Measurements from ENCODE around the gene BTBD19.
"Not testable (repeated sequence)": the region's sequence is repeated elsewhere in the genome, so short reads cannot be mapped to it uniquely, and the experiment has no call there.

BTBD19 gene

DNA sequence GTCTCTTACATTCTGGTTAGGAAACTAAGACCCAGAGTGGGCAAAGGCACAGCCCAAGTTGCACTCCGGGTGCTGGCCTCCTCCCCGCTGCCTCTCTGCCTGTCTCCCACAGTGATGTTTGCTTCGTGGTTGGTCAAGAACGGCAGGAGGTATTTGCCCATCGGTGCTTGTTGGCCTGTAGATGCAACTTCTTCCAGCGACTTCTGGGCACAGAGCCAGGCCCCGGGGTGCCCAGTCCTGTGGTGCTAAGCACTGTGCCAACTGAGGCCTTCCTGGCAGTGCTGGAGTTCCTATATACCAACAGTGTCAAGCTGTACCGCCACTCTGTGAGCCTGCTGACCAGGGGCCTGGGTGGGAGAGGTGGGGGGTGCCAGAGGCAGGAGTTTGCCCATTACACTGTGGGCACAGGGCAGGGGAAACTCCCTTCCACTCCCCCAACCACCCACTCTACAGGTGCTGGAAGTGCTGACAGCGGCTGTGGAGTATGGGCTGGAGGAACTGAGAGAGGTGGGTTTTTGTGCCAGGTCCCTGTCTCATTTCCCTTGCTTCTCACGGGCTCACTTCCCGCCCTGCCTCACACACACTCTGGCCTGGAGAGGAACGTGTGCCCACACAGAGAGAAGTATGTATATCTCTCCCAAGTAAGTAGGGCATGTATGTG is 1.9 kb downstream of the BTBD19 start:
- no peak for FAIRE-seq

DNA sequence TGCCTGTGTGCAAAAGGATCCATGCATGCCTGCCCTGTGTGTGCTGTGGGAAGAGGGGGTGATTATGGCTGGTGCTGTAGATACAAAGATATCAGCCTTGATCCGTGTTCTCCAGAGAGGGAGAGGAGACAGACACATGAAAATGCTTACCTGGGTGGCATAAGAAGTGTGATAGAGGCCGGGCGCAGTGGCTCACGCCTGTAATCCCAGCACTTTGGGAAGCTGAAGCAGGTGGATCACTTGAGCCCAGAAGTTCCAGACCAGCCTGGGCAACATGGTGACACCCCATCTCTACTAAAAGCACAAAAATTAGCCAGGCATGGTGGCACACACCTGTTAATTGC is 2.4 kb downstream of the BTBD19 start:
- FAIRE-seq: not testable (repeated sequence)

DNA sequence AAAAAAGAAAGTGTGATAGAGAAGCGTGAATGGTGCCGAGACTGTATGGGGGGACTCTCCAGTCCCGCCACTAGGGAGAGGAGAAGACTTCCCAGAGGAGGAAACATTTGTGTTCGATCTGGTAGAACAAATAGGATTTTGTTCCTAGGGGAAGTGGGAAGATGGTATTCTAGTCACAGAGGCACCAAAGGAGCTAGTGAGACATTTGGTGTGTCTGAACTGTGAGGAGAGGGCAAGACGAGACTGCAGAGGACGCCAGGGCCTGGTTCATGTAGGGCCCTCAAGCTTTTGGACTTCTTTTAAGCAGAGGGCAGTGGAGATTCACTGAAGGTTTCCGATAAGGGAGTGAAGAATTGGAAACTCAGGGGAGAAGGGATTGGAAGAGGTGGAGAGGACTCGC is 2.9 kb downstream of the BTBD19 start:
- FAIRE-seq: no peak

DNA sequence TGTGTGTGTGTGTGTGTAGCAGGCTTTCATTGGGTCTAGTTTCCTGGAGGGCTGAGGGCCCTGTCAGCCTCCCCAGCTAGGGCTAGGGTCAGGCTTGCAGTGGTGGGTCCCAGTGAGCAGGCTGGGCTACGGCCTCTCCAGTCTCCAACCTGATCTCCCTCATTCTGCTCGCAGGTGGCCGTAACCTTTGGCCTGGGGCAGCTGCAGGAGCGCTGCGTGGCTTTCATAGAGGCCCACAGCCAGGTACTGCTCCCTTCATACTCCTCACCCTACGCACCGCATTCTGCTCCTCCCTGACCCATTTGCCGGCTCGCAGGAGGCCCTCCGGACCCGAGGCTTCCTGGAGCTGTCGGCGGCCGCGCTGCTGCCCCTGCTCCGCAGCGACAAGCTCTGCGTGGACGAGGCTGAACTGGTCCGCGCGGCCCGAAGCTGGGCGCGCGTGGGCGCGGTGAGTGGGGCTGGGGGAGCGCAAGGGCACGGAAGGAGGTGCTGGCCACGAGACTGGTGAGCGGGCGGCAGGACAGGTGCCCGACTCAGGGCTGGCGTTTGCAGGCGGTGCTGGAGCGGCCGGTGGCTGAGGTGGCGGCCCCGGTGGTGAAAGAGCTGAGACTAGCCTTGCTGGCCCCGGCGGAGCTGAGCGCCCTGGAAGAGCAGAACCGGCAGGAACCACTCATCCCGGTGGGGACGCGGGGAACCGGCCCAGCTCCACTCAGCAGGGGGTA is 4.7 kb downstream of the BTBD19 start:
- FAIRE-seq: no peak

DNA sequence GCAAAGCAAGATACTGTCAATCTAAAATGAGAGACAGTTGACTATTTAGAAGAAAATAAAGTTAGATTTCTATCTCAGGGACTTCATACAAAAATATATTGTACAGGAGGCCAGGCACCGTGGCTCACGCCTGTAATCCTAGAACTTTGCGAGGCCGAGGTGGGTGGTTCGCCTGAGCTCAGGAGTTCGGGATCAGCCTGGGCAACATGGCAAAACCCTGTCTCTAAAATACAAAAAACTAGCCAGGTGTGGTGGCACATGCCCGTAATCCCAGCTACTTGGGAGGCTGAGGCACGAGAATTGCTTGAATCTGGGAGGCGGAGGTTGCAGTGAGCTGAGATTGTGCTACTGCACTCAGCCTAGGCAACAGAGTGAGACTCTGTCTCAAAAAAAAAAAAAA is 7.6 kb downstream of the BTBD19 start:
- not testable (repeated sequence) for FAIRE-seq

DNA sequence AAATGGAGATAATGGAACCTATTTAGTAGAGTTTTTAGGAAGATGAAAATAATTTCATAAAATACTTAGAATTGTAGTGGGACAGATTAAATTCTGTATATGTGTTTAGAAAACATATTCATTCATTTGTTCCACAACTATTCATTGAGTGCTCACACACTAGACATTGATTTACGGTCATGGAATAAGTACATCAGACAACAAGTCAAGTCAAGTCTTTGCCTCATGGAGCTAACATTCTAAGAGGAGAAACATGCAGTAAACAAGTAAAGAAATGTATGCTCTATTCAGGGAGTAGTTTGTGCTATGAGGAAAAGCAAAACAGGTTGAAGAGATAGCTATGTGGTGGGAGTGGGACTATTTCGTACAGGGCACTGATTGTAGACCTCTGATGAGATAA is 9.0 kb downstream of the BTBD19 start:
- FAIRE-seq: no peak

DNA sequence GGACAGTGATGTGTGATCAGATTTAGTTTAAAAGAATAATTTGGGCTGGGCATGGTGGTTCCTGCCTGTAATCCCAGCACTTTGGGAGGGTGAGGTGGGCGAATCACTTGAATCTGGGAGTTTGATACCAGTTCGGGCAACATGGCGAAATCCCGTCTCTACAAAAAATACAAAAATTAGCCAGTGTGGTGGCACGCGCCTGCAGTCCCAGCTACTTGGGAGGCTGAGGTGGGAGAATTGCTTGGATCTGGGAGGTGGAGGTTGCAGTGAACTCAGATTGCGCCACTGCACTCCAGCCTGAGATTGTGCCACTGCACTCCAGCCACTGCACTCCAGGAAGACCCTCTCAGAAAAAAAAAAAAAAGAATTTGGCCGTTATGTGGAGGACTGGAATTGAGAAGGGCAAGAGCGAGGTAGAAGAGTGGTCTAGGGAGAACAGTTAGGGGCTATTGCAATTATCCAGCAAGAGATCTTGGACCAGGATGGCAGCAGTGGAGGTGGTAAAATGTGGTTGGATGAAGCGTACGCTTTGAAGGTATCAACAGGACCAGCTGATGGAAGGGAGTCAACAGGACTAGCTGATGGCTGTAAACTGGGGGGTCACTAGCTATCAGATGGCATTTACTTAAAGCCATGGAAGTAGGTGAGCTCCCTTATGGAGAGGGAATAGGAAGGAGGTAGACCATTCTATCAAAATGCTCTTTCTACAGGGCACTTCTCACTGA is 9.6 kb downstream of the BTBD19 start:
- no peak for FAIRE-seq

DNA sequence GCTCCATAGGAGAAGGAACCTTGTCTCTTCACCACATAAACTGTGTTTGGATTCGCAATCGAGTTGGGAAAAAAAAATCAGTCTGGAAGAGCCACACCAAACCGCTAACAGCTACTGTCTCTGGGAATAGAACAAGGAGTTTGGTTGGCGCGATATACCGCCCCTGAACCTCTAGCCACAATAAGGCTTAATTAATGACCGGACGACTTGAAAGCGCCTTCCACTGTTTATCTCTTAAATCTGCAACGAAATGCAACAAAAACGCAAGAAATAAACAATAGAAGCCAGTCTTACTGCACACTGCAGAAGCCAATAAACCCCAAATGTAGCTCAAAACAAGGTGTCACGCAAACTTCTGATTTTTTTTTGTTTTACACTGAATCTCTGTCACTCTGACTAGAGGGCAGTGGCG is 10.9 kb downstream of the BTBD19 start:
- no peak for FAIRE-seq

DNA sequence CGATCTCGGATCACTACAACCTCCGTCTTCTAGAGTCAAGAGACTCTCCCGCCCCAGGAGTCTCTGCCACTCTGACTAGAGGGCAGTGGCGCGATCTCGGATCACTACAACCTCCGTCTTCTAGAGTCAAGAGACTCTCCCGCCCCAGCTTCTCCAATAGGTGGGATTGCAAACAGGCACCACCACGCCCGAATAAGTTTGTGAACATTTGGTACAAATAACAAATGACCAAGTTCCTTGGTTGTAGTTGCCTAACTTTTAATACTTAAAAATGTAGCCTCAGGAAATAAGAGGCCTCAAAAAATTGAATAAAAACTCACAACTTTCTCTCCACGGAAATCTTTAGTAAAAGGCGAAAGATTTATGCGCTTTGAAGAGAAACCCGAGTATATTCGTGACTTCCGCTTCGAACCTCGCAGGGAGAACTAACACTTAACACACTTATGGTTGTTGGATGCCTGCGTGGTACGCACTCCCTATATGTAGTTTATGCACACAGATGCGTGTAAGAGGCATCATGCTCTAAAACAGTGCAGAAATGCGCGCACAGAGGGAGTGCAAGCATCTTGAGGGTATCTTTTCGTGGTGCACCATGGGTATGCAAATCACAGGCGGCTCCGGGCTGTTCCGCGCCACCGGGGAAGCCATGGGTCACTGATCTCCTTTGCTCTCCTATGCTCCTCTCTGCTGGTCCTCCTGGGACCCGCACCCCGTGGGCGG is 11.4 kb downstream of the BTBD19 start:
- FAIRE-seq: peak; percentile 96

DNA sequence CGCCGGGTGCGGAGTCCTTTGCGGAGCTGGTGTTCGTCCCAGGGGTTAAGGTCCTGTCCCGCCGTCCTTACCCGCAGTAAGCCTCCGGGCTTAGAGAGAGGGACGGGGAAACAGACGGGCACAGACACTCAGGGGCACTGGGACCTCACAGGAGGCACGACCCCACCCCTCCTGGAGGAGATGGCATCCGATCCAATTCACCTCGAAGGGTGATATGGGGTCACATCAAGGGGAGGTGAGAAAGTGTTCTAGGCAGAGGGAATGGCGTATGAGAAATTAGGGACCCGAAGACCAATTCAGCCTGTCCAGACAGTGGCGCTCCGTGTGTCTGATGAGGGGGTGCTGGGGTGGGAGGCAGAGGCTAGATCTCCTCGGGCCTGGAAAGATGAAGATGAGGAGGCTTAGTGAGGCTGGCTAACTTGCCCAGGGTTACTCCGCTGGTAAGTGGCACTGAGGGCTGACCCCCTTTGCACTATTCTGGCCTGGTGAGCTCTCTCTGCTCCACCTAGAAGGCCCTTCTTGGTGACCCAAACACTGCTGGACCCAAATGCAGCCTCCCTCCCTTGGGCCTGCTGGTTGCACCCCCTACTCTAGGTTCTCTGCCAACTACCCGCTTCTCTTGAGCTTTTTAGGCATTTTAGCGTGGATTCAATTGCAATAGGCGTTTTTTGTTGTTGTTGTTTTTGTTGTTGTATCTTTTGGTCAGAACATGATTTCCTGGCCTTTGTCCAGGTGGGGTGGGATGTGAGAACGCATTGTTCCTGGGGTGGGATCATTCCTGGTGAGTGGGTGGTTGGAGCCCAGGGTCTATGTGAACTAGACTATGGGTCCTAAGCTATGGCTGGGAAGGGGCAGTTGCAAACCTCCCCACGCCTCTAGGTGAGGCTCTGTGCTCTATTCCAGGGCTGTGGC is 12.3 kb downstream of the BTBD19 start:
- FAIRE-seq: no peak

DNA sequence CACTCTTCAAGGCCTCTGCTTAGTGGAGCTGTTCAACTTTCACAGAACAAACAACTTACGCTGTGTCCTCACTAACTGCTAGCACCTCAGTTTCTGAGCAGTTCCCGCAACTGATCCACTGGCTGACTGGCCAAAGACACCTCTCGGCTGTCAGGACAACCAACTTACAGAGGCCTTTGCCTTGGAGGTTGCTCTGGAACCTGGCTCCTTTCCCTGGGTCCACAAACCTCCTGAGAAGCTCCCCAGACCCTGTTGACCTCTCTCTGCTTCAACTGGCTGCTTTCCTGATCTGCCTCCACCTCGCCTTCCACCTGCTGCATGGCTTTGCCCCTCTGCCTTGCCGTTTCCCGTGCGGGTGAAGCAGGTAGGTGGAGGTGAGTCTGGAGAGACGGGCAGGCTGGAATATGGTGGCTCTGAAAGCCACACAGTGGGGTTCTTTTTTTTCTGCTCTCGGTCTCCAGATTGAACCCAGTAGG is 13.0 kb downstream of the BTBD19 start:
- FAIRE-seq: no peak

DNA sequence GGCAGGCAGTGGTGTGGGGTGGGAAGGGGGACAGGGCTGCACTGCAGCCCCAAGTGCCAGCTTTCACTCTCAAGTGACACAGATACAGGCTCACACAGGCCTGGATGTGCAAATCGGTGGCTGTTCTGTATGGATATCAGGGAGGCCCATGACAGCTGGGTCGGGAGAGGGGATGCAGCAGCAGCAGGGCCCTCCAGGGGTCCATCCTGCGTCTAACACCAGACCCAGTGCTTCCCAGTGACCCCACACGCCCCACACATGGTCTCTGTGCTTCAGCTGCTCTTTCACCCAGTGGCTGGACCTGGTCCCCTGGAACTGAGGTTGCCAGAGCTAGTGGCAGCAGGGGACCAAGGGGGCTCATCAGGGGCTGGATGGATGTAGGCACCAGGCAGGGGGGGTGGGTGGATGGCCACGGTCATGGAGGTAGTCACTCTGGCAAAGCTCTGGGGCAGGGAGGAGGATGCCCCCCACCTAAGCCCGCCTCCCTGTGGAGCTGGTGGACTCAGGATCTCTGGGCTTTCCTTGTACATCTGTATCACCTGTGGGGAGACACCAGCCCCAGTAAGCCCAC is 13.9 kb downstream of the BTBD19 start:
- FAIRE-seq: no peak

DNA sequence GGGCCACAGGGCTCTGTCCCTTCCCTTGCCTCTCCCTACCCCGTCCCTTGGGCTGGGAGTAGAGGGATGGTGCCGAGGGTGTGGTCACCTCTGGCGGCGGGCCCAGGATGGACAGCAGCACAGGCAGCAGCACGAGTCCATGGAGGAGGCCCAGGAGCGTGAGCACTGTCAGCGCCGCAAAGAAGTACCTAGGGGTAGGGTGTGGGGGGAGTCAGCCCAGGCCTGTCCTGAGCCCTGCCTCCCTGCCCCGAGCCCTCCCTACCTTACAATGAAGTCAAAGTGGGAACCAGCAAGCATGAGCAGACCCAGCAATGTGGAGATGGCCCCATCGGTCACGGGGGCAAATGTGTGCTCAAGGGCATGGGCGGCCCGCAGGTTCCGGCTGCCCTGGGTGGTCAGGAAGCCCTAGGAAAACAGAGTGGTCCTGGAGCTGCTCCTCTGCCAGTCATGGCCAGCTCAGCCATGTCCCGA is 14.7 kb downstream of the BTBD19 start:
- FAIRE-seq: no peak

DNA sequence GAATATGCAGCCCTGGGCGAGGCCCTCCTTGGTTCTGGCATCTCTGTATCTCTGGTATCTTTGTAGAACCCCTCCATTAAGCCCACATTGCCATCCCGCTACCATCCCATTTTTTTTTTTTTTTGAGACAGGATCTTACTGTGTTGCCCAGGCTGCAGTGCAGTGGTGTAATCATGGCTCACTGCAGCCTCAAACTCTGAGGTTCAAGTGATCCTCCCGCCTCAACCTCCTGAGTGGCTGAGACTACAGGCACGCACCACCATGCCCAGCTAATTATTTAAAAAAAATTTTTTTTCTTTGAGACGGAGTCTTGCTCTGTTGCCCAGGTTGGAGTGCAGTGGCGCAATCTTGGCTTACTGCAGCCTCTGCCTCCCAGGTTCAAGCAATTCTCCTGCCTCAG is 16.1 kb downstream of the BTBD19 start:
- not testable (repeated sequence) for FAIRE-seq

DNA sequence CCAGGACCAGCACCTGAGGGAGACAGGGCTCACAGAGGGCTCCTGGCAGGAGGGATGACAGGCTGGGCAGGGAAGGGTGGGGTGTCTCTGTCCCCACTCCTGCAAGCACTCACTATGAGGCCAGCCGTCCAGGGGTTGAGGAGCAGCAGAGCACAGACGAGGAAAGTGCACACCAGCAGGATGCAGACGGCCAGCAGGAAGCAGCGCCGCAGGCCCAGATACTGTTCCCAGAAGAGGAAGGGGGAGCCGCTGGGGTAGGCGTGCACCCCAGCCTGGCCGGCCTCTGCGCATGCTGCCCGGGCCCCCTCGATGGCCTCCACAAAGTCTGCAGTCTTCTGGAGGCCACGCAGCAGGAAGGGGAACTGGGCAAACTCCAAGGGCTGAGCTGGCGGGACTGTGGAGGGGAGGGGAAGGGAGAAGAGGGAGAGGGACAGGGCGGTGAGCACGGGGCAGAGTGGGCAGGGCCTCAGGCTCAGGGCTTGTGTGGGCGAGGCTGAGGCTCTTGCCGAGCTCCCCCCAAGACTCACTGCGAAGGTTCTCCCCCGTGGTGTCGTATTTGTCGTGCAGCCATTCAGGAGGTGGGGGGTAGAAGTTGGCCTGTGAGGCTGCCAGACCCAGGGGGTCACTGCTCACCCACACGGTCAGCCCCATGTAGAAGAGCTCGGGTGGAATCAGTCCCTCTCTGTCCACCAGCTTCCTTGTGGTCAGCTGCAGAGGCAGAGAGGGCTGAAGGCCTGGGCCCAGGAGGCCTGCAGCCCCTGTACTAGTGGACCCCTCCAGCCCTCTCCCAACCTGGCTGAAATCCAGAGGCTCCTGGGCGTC is 18.3 kb downstream of the BTBD19 start:
- no peak for FAIRE-seq

DNA sequence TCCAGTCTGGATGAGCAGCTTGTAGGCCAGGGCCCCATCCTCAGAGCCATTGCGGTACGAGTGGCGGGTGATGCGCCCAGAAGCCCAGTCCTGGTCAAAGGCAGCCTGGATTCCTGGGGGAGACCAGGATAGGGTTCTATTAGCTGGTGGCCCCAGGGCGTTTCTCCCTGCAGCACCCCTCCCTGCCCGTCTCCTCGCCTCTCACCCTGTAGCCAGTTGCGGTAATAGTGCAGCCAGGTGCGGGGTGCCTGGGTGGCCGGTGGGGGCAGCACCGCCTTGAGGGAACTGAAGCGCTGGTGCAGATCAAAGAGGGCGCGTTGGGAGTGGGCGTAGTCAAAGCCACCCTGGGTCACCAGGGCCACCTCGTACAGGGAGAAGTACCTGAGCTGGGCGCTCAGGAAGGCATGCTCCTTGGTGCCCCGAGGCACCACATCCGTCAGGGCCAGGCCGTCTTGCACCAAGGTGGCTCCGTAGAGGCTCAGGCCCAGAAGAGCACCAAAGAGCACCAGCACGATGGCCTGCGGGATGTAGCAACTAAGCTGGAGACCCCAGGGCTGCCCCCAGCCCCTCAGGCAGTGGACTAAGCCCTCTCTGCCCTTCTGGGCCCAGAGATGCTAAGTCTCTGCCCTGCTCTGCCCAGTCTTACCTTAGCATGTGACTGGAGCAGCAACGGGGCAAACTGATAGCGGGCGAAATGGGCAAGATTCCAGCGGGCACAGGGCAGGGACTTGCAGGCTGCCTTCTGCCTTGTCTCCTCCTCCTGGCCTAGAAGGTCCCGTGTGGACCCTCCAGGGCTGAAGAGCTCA is 19.1 kb downstream of the BTBD19 start:
- FAIRE-seq: no peak

DNA sequence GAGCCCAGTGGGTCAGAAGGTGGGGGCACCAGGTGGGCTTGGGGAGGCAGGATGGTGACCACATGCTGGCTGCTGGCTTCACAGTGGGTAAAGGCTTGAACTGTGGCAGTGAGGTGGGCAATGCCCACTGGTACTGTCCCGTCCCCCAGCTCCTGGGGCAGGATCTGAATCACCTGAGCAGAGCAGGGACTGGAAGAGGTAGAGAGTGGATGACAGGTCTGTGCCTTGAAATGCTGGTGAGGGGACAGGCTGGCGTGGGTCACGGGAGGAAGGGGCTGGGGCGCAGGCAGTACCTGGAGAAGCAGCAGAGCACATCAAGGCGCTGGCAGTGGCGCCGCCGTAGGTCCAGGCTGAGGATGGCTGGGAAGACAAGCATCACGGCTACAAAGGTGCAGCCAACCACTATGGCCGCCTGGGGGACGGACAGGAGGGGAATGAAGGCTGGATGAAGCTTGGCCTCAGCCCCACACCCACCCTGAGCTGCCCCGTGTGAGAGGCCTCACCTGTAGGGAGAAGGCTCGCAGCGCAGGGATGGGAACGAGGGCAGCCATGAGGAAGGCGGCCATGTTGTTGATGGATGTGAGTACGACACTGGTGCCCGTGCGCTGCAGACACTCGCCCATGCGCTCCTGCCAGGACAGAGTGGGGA is 19.8 kb downstream of the BTBD19 start:
- FAIRE-seq: no peak

DNA sequence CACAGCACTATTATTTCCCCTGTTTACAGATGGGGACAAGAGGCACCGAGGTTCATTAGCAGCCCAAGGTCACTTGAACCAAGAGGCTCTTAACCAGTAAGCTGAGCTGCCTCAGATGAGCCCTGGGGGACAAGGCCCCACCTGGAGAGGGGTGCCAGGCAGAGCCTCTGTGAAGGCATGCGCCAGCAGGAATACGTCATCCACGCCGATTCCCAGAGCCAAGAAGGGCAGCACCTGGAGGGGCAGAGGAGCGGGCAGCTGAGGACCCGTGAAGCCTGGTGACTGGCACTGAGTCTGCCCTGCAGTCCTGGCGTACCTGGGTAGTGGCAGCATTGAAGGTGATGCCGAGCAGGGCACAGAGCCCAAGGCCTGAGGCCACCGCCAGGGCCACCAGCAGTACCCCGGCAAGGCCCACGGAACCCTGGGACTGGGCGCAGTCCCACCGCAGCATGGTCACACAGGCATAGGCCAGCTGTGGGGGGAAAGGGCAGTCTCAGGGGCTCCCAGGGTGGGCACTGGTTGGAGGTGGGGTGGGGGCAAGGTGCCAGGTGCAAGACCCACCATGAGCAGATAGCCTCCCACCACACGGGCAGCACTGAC is 20.6 kb downstream of the BTBD19 start:
- FAIRE-seq: no peak
